H7 (cell line): ENCODE data around the gene DAB2IP. TPM values are rescaled to one million over a fixed set of nuclear protein-coding genes. Genes with fewer than 3 reads are reported as not detected.

ENCODE experiments used
- DNase-seq: peaks from one replicate; pipeline ENCODE4 v3.0.0; 2012
- H3K27me3 ChIP-seq: 2 replicates; pipeline ENCODE4 v1.6.0; 2011; ENCODE audit warnings: mild to moderate bottlenecking, low read length; ENCODE audit not compliant: control insufficient read depth, insufficient read depth
- H3K36me3 ChIP-seq: replicated peaks from 2 replicates; pipeline ENCODE4 v1.5.1; 2011; ENCODE audit warnings: low read length; ENCODE audit not compliant: control insufficient read depth, insufficient read depth
- H3K4me3 ChIP-seq: 2 replicates; pipeline ENCODE4 v1.5.1; 2011; ENCODE audit warnings: low read depth, mild to moderate bottlenecking, control low read depth, low read length, moderate library complexity; ENCODE audit not compliant: insufficient read depth
- total RNA-seq: library from RNA; depleted of rRNA; stranded (reverse); fragments of >200 nt; shearing (Covaris generic); gene quantifications from 2 replicates; pipeline ENCODE4 v1.2.3, GENCODE V29; 2014

Gene DAB2IP
- total RNA-seq, 1 experiment from 2014 or later = 24.1 TPM

- DNase-seq = no peak
- H3K36me3 ChIP-seq = no peaks in the 10 kb centered on the region
- H3K27me3 ChIP-seq = no peaks in the 10 kb centered on the region
- H3K4me3 ChIP-seq = no peak overlapping the region
Measured at GRCh38 chr9:121658591-121658990, 7.2 kb downstream of the DAB2IP start.

DNA sequence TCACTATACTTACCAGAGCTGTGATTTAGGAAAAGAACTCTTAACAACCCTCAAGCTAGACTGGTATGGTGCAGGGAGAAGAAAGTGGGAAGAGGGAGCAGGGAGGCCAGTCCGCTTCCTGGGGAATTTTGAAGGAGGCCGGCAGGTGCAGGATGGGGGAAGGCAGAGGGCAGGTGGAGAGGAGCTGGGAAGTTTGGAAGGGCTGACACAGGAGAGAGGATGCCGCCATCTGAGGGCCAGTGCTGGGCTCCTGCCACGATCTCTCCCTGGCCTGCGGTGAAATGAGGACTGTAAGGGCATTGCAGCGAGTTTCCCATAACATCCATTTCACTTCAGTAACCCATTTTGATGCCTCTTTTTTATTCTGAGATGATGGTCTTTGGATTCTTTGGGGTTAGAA, 8.9 kb downstream of the DAB2IP start:
- Histone ChIP-seq H3K4me3 (no peak overlapping the region), H3K27me3 (no peaks in the 10 kb centered on the region), H3K36me3 (no peaks in the 10 kb centered on the region)
- no peak for DNase-seq

GRCh38 chr9:121660876-121661275, 9.4 kb downstream of the DAB2IP start:
- no peak for DNase-seq
- Histone ChIP-seq H3K36me3 (no peaks in the 10 kb centered on the region), H3K4me3 (no peak overlapping the region), H3K27me3 (no peaks in the 10 kb centered on the region)

- no peak for DNase-seq
- no peaks in the 10 kb centered on the region for H3K36me3 ChIP-seq
- H3K27me3 ChIP-seq = no peaks in the 10 kb centered on the region
- H3K4me3 ChIP-seq = no peak overlapping the region
Measured at GRCh38 chr9:121661328-121661727, 9.9 kb downstream of the DAB2IP start.

- H3K27me3 ChIP-seq = no peaks in the 10 kb centered on the region
- H3K36me3 ChIP-seq = no peaks in the 10 kb centered on the region
- no peak for DNase-seq
- H3K4me3 ChIP-seq = no peak overlapping the region
Measured at GRCh38 chr9:121662359-121662758, 10.9 kb downstream of the DAB2IP start.

- Histone ChIP-seq H3K4me3 (no peak overlapping the region), H3K36me3 (no peaks in the 10 kb centered on the region), H3K27me3 (no peaks in the 10 kb centered on the region)
- DNase-seq = no peak
Measured at GRCh38 chr9:121662891-121663580, 11.6 kb downstream of the DAB2IP start.

DNA sequence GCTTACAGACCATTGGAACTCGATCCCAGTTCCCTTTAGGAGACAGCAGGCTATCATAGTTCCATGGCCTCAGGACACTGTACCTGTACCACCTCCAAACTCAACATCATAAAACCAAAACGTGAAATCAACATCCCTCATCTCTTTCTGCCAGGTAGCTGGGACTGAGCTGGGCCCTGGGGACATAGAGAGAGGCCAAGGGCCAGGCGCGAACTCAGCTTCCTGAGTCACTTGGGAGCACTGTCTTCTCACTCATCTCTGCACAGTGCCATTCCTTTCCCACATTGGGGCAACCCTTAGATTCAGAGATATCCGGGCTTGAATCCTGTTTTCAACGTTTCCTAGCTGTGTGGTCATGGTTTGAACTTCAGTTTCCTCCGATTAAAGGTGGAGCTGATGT, 12.2 kb downstream of the DAB2IP start:
- Histone ChIP-seq H3K27me3 (no peaks in the 10 kb centered on the region), H3K4me3 (no peak overlapping the region), H3K36me3 (no peaks in the 10 kb centered on the region)
- DNase-seq = no peak

GRCh38 chr9:121666294-121666693, 14.9 kb downstream of the DAB2IP start:
- DNase-seq = no peak
- no peak overlapping the region for H3K4me3 ChIP-seq
- H3K36me3 ChIP-seq = no peaks in the 10 kb centered on the region
- no peaks in the 10 kb centered on the region for H3K27me3 ChIP-seq

DNA sequence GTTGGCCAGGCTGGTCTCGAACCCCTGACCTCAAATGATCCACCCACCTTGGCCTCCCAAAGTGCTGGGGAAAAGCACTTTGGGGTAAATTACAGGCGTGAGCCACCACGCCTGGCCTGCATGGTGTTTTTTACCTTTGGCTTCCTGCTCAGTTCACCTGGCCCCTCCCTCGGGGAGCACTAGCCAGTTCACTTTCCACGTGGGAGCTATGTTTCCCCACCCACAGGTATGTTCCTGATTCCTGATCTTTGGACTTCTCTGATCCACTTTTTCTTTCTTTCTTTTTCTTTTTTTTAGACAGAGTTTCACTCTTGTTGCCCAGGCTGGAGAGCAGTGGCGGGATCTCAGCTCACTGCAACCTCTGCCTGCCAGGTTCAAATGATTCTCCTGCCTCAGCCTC, 15.8 kb downstream of the DAB2IP start:
- H3K4me3 ChIP-seq = no peak overlapping the region
- no peaks in the 10 kb centered on the region for H3K27me3 ChIP-seq
- DNase-seq = no peak
- no peaks in the 10 kb centered on the region for H3K36me3 ChIP-seq

- no peaks in the 10 kb centered on the region for H3K36me3 ChIP-seq
- DNase-seq = no peak
- H3K4me3 ChIP-seq = no peak overlapping the region
- H3K27me3 ChIP-seq = no peaks in the 10 kb centered on the region
Measured at GRCh38 chr9:121667890-121668289, 16.5 kb downstream of the DAB2IP start.

DNA sequence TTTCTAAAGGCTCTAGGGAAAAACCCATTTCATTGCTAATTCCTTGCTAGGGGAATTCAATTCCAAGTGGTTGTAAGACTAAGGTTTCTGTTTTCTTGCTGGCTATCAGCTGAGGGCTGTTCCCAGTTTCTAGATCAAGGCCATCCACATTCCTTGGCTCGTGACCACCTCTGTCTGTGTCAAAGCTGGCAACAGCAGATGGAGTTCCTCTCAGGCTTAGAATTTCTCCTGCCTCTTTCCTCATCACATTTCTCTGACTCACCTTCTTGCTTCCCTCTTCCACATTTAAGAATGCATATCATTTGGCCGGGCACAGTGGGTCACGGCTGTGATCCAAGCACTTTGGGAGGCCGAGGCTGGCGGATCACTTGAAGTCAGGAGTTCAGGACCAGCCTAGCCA, 19.0 kb downstream of the DAB2IP start:
- no peak for DNase-seq
- Histone ChIP-seq H3K4me3 (no peak overlapping the region), H3K27me3 (no peaks in the 10 kb centered on the region), H3K36me3 (no peaks in the 10 kb centered on the region)

DNA sequence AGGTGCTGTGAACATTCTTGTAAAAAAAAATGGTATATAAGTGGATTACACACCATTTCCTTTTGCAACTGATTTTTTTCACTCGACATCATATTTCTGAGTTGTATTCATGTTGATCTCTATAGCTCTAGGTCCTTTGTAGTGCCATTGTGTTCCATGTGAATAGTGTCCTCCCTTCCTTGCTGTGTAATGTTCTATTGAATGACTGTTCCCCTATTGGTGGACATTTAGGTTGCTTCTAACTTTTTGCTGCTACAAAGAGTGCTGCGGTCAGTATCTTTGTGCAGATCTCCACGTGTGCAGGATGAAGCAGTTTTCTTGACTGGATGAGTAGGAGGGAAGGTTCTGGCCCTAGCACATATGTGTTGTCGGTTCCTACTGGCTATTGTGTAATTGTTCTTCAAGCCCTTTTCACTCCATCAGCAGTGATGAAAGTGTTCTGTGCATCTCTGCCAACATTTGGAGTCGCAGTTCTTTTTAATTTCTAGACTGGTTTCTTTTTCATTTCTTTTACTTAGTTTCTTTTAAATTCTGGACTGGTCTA, 20.2 kb downstream of the DAB2IP start:
- DNase-seq = no peak
- Histone ChIP-seq H3K36me3 (no peaks in the 10 kb centered on the region), H3K4me3 (no peak overlapping the region), H3K27me3 (no peaks in the 10 kb centered on the region)

GRCh38 chr9:121672213-121672612, 20.8 kb downstream of the DAB2IP start:
- no peak for DNase-seq
- no peaks in the 10 kb centered on the region for H3K27me3 ChIP-seq
- no peaks in the 10 kb centered on the region for H3K36me3 ChIP-seq
- H3K4me3 ChIP-seq = no peak overlapping the region

DNA sequence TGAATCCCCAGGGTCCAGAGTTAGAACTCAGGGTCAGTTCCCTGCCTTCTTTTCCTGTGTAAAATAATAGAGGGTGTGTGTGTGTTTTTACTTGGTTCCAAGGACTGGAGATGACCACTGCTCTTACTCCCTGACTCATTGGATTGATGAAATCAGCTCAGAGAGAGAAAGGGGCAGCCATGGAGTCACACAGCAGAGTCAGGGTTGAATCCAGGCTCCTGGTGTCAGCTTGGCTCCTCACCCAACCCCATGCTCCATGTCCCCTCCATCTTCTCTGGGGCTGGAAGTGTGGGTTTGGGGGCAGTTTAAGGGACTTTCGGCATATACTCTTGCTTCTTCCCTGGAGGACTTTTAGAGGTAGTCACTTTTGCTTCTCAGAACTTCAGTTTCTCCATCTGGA, 21.6 kb downstream of the DAB2IP start:
- no peak overlapping the region for H3K4me3 ChIP-seq
- DNase-seq = no peak
- H3K36me3 ChIP-seq = no peaks in the 10 kb centered on the region
- no peaks in the 10 kb centered on the region for H3K27me3 ChIP-seq

GRCh38 chr9:121673576-121673975, 22.1 kb downstream of the DAB2IP start:
- H3K4me3 ChIP-seq = no peak overlapping the region
- no peak for DNase-seq
- H3K36me3 ChIP-seq = no peaks in the 10 kb centered on the region
- H3K27me3 ChIP-seq = no peaks in the 10 kb centered on the region

DNA sequence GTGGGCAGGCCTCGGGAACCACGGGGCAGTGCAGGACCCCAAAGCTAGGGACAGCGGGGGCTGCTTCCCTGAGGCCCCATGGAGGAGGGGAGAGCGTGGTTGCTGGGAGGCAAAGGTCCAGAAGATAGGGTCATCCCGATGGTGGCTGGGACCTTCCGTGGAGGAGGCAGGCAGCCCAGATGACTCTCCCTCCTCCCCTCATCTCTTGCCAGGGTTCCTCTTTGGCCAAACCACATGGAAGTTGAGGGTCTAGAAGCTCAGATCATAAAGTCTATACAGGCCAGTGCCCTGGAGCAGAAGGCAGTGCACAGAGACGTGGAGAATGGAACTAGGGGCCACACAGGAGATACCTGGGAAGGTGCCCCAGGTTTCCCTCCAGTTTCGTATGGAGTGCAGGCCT, 22.6 kb downstream of the DAB2IP start:
- Histone ChIP-seq H3K4me3 (no peak overlapping the region), H3K27me3 (no peaks in the 10 kb centered on the region), H3K36me3 (no peaks in the 10 kb centered on the region)
- no peak for DNase-seq
